GM15510 (cell line): Measurements from ENCODE around the gene GATA2.

Experiments used
- POLR2A ChIP-seq: IDR thresholded peaks from 3 replicates; pipeline ENCODE4 v1.6.1; 2011; ENCODE audit warnings: borderline replicate concordance; ENCODE audit not compliant: insufficient read length; ENCODE audit errors: extremely low read depth

The GATA2 gene

DNA sequence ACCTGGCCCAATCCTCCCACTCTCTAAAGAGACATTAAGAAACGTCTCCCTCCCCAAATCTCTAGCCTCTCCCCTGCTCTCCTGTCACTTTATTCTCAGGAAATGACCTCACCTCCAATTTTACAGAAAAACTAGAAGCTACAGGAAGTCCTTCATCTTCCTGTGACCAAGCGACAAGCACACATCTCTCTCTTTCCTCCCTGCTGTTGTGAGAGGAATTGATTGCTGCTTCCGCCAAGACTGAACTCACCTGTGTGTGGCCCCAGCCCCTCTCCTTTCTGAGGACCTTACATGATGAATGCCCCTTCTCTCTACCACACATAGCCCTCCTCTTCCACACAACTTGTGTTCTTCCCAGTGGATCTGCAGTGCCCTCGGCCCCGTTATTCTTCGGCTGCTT, 44.5 kb downstream of the GATA2 start:
- TF ChIP-seq POLR2A: no peak

DNA sequence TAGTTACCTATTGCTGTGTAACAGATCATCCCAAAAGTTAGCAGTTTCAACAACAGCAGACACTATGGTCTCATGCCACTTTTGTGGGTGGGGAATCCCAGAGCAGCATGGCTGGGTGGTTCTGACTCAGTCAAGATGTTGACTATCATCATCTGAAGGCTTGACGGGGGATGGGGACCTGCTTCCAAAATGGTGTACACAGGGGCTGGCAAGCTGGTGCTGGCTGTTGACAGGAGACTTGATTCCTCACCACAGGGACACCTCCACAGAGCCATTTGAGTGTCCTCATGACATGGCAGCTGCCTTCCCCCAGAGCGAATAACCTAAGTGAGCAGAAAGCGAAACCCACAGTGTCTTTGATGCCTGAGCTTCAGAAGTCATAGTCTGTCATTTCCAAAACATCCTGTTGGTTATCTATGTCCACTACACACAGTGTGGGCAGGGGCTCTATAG, 45.4 kb downstream of the GATA2 start:
- TF ChIP-seq POLR2A: no peak

GRCh38 chr3:128446821-128447220, 46.2 kb downstream of the GATA2 start:
- no peak for TF ChIP-seq POLR2A

GRCh38 chr3:128445357-128445756, 47.6 kb downstream of the GATA2 start:
- no peak for TF ChIP-seq POLR2A

- TF ChIP-seq POLR2A: no peak
Measured at GRCh38 chr3:128443771-128444170, 49.2 kb downstream of the GATA2 start.

DNA sequence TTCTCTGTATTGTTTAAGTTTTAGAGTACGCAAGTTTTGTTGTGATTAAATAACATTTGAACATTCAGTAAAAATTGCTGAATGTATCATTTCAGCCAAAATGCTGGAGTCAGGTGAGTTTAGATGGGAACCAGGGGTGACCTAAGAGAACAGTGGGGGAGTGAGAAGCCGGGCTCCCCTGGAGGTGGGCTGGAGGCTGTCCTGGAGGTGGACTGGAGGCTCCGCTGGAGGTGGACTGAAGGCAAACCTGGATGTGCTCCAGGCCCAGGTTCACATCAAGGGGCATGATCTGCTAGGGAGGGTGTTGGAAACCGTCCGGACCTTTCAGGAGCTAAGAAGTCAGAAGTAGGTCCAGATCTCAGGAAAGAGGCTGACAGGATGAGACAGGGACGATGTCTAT, 50.1 kb downstream of the GATA2 start:
- no peak for TF ChIP-seq POLR2A

- no peak for TF ChIP-seq POLR2A
Measured at GRCh38 chr3:128442070-128442469, 50.9 kb downstream of the GATA2 start.

- TF ChIP-seq POLR2A: no peak
Measured at GRCh38 chr3:128439226-128439625, 53.8 kb downstream of the GATA2 start.

- TF ChIP-seq POLR2A: no peak
Measured at GRCh38 chr3:128438488-128439072, 54.4 kb downstream of the GATA2 start.

DNA sequence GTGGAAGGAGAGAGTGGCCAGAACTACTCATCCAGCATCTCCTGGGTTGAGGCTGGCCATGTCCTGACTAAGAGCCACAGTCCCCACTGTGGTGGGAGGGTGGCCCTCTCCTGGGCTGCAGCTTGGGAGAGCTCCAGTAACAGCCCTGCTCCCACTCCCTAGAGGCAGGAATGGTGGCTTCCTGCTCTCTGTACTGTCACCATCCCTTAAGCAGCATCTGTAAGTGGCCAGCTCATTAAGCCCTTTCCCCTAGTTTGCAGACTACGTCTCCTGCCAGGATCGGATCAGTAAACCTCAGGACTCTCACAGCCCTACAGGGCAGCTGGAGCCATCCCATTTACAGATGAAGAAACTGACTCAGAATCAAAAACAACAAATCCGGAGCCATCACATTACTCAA, 56.8 kb downstream of the GATA2 start:
- no peak for TF ChIP-seq POLR2A

GRCh38 chr3:128435561-128435960, 57.4 kb downstream of the GATA2 start:
- no peak for TF ChIP-seq POLR2A

GRCh38 chr3:128435058-128435457, 57.9 kb downstream of the GATA2 start:
- no peak for TF ChIP-seq POLR2A

DNA sequence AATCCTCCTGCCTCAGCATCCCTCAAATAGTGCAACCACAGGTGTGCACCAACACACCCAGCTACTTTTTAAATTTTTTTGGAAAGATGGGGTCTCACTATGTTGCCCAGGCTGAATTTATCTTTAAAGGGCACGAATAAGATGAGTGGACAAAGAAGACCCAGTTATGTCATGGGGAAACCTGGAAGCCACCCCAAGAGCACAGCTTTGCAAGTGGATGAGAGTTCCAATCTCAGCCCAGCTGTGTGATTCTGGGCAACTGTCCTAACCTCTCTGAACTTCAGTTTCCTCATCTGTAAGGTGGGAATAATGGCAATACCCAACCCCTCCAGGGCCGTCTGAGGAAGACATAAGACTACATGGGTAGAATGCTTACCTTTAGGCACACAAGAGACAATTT, 58.5 kb downstream of the GATA2 start:
- no peak for TF ChIP-seq POLR2A

- no peak for TF ChIP-seq POLR2A
Measured at GRCh38 chr3:128433837-128434165, 59.2 kb downstream of the GATA2 start.

DNA sequence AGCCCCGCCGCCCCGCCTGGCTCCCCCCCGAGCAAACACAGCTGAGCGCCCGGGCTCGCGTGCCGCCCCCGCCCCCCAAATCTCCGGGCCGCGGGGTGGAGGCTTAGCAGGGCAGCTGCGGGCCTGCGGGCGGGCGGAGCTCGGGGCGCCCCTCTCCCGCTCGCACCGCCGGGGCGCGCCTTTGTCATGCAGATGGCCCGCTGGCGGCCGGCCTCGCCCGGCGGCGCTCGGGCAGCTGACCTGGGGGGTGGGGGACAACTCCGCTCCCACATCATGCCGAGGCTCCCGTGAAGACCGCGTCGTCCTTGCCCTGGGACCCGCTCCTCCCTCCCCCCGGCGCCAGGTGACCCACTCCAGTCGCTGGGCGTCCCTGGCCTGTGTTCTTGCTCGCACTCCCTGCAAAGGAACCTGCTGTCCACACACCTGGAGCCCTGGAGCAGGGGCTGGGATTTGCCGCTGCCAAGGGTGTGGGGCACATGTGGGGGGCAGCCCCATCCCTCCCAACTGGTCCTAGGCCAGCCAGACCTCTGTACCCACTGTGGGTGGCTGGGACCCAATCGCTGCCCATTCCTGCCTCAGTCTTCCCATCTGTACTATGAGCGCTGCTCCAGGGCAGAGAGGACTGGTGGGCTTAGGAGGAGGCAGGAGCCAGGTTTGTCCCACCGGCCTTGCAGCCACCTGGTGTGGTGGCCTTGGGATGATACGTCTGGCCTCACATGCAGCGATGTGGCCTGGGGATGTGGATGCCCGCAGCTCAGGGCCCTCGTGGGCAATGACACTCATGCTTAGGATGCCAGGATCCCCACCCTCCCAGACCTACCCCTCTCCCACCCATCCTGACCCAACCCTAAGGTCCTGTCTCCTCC, 59.8 kb downstream of the GATA2 start:
- TF ChIP-seq POLR2A: no peak

GRCh38 chr3:128432301-128432970, 60.6 kb downstream of the GATA2 start:
- no peak for TF ChIP-seq POLR2A

DNA sequence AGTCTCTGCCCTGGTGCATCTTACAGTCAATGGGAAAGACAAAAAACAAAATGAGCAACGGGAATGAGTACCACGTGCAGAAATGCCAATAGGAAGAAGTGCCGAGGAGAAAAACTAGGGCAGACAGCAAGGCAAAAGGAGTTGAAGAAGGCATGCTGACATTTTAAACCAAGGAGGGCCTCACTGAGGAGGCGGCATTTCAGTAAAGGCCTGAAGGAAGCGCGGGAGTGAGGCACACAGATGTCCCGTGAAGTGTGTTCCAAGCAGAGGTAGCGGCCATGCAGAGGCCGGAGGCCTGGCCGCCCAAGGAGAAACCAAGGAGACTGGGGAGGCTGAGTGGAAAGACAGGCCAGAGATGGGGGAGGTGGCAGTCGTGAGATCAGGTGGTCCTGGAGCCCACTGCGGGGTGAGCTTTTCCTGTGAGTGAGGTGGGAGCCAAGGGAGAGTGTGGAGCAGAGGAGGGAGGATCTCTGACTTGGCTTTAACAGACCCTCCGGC, 61.1 kb downstream of the GATA2 start:
- no peak for TF ChIP-seq POLR2A

GRCh38 chr3:128430731-128431130, 62.3 kb downstream of the GATA2 start:
- TF ChIP-seq POLR2A: no peak
